ENCODE results near the gene AHSG. TPM values are rescaled to one million over a fixed set of nuclear protein-coding genes. Genes with fewer than 3 reads are reported as not detected.
A peak's percentile ranks its signal among the peaks of the same experiment; 100 is the strongest.

Gene AHSG
- total RNA-seq, 6 experiments from 2014 or later = not detected

- no peak for TF ChIP-seq CTCF (IDR thresholded peaks at IDR 0.05)
- no peak for DNase-seq
- Mint-ChIP-seq H3K27ac (no peak overlapping the region), H3K36me3 (ENCODE audit: low read depth) (no peaks in the 10 kb centered on the region), H3K4me1 (ENCODE audit: low read depth) (no peaks in the 10 kb centered on the region), H3K9me3 (no peaks in the 10 kb centered on the region), H3K27me3 (ENCODE audit: insufficient read depth) (peaks cover 16% of the 10 kb centered on the region), H3K4me3 (no peak overlapping the region)
These were observed 4.1 kb upstream of the AHSG start for GRCh38 chr3:186608624-186609215.

GRCh38 chr3:186609247-186609868 lies 3.5 kb upstream of the AHSG start:
- DNase-seq = no peak
- Mint-ChIP-seq H3K4me1 (ENCODE audit: low read depth) (no peaks in the 10 kb centered on the region), H3K4me3 (no peak overlapping the region), H3K27me3 (ENCODE audit: insufficient read depth) (peaks cover 12% of the 10 kb centered on the region), H3K9me3 (no peaks in the 10 kb centered on the region), H3K27ac (no peak overlapping the region), H3K36me3 (ENCODE audit: low read depth) (no peaks in the 10 kb centered on the region)
- TF ChIP-seq CTCF (IDR thresholded peaks at IDR 0.05) = peak; percentile 18; the same call in 1 of the 2 replicates

- no peak overlapping the region for H3K4me3 Mint-ChIP-seq
- no peak for TF ChIP-seq CTCF (IDR thresholded peaks at IDR 0.05)
- H3K27me3 Mint-ChIP-seq (ENCODE audit: insufficient read depth) = peaks cover 10% of the 10 kb centered on the region
- H3K9me3 Mint-ChIP-seq = no peaks in the 10 kb centered on the region
- H3K27ac Mint-ChIP-seq = no peak overlapping the region
- no peak for DNase-seq
- no peaks in the 10 kb centered on the region for H3K36me3 Mint-ChIP-seq (ENCODE audit: low read depth)
- peaks cover 16% of the 10 kb centered on the region for H3K4me1 Mint-ChIP-seq (ENCODE audit: low read depth)
These were observed 795 bp upstream of the AHSG start for GRCh38 chr3:186612065-186612464.

- H3K9me3 Mint-ChIP-seq = no peaks in the 10 kb centered on the region
These were observed 891 bp downstream of the AHSG start for GRCh38 chr3:186613637-186614265.

GRCh38 chr3:186614266-186614596 lies 1.4 kb downstream of the AHSG start:
- no peaks in the 10 kb centered on the region for H3K36me3 Mint-ChIP-seq (ENCODE audit: low read depth)
- no peak for DNase-seq
- H3K4me3 Mint-ChIP-seq = no peak overlapping the region
- no peaks in the 10 kb centered on the region for H3K9me3 Mint-ChIP-seq
- peaks cover 28% of the 10 kb centered on the region for H3K4me1 Mint-ChIP-seq (ENCODE audit: low read depth)
- H3K27ac Mint-ChIP-seq = no peak overlapping the region
- TF ChIP-seq CTCF (IDR thresholded peaks at IDR 0.05) = no peak
- peaks cover 10% of the 10 kb centered on the region for H3K27me3 Mint-ChIP-seq (ENCODE audit: insufficient read depth)

More at GRCh38 chr3:186613637-186614265, 891 bp downstream of the AHSG start:
- Mint-ChIP-seq H3K27me3 (ENCODE audit: insufficient read depth) (peaks cover 10% of the 10 kb centered on the region), H3K4me3 (no peak overlapping the region), H3K27ac (no peak overlapping the region), H3K4me1 (ENCODE audit: low read depth) (peaks cover 28% of the 10 kb centered on the region), H3K36me3 (ENCODE audit: low read depth) (no peaks in the 10 kb centered on the region)
- TF ChIP-seq CTCF (IDR thresholded peaks at IDR 0.05) = no peak
- no peak for DNase-seq
